IPS-18c (cell line): ENCODE results near the gene APBA3.

Source experiments
- H3K4me3 ChIP-seq: 2 replicates; pipeline ENCODE4 v1.7.0; 2013; ENCODE audit warnings: low read depth, mild to moderate bottlenecking, low read length, moderate library complexity; ENCODE audit not compliant: insufficient read depth
- H3K9me3 ChIP-seq: one replicate; pipeline ENCODE4 v1.6.1; 2013; ENCODE audit warnings: mild to moderate bottlenecking, low read length, moderate library complexity; ENCODE audit not compliant: control insufficient read depth, insufficient read depth

Gene APBA3

GRCh38 chr19:3737487-3738205, 23.8 kb downstream of the APBA3 start:
- no peak overlapping the region for H3K4me3 ChIP-seq
- no peaks in the 10 kb centered on the region for H3K9me3 ChIP-seq

- H3K9me3 ChIP-seq, result no peaks in the 10 kb centered on the region
- no peak overlapping the region for H3K4me3 ChIP-seq
Observed at GRCh38 chr19:3736106-3736724, 25.3 kb downstream of the APBA3 start.

GRCh38 chr19:3734310-3734600, 27.2 kb downstream of the APBA3 start:
- peaks cover 3% of the 10 kb centered on the region for H3K9me3 ChIP-seq
- no peak overlapping the region for H3K4me3 ChIP-seq

- no peak overlapping the region for H3K4me3 ChIP-seq
- H3K9me3 ChIP-seq, result peaks cover 5% of the 10 kb centered on the region
Observed at GRCh38 chr19:3733549-3734309, 27.8 kb downstream of the APBA3 start.

- H3K9me3 ChIP-seq, result peaks cover 5% of the 10 kb centered on the region
- H3K4me3 ChIP-seq, result no peak overlapping the region
Observed at GRCh38 chr19:3732108-3732507, 29.4 kb downstream of the APBA3 start.

GRCh38 chr19:3730457-3730958, 31.0 kb downstream of the APBA3 start:
- no peak overlapping the region for H3K4me3 ChIP-seq
- peaks cover 5% of the 10 kb centered on the region for H3K9me3 ChIP-seq

GRCh38 chr19:3725640-3726310, 35.7 kb downstream of the APBA3 start:
- H3K9me3 ChIP-seq, result peaks cover 5% of the 10 kb centered on the region

GRCh38 chr19:3725121-3725520, 36.4 kb downstream of the APBA3 start:
- Histone ChIP-seq H3K9me3 (peaks cover 2% of the 10 kb centered on the region), H3K4me3 (no peak overlapping the region)

More at GRCh38 chr19:3725640-3726310, 35.7 kb downstream of the APBA3 start:
- no peak overlapping the region for H3K4me3 ChIP-seq

GRCh38 chr19:3723883-3724282, 37.6 kb downstream of the APBA3 start:
- H3K9me3 ChIP-seq, result no peaks in the 10 kb centered on the region
- no peak overlapping the region for H3K4me3 ChIP-seq

- Histone ChIP-seq H3K9me3 (no peaks in the 10 kb centered on the region), H3K4me3 (peak overlapping the region; percentile 36; the same call in 1 of the 2 replicates)
Observed at GRCh38 chr19:3723110-3723488, 38.4 kb downstream of the APBA3 start.

GRCh38 chr19:3722443-3723109, 38.9 kb downstream of the APBA3 start:
- no peaks in the 10 kb centered on the region for H3K9me3 ChIP-seq
- H3K4me3 ChIP-seq, result peak overlapping the region; percentile 74

GRCh38 chr19:3721887-3722442, 39.5 kb downstream of the APBA3 start:
- no peaks in the 10 kb centered on the region for H3K9me3 ChIP-seq
- H3K4me3 ChIP-seq, result peak overlapping the region; percentile 74

GRCh38 chr19:3721131-3721886, 40.2 kb downstream of the APBA3 start:
- Histone ChIP-seq H3K4me3 (peak overlapping the region; percentile 74), H3K9me3 (no peaks in the 10 kb centered on the region)

GRCh38 chr19:3720349-3720917, 41.1 kb downstream of the APBA3 start:
- H3K4me3 ChIP-seq, result no peak overlapping the region
- no peaks in the 10 kb centered on the region for H3K9me3 ChIP-seq

- H3K4me3 ChIP-seq, result no peak overlapping the region
- H3K9me3 ChIP-seq, result no peaks in the 10 kb centered on the region
Observed at GRCh38 chr19:3719868-3720267, 41.6 kb downstream of the APBA3 start.

GRCh38 chr19:3716147-3716668, 45.3 kb downstream of the APBA3 start:
- H3K4me3 ChIP-seq, result no peak overlapping the region
- H3K9me3 ChIP-seq, result no peaks in the 10 kb centered on the region
